GM21515 (cell line): Measurements from ENCODE around the gene FOXS1.

ENCODE experiments used
- ATAC-seq: cut with Tn5 transposase; IDR thresholded peaks from one replicate; pipeline ENCODE4 v1.9.1; 2021; ENCODE audit not compliant: unreplicated experiment

Gene FOXS1

DNA sequence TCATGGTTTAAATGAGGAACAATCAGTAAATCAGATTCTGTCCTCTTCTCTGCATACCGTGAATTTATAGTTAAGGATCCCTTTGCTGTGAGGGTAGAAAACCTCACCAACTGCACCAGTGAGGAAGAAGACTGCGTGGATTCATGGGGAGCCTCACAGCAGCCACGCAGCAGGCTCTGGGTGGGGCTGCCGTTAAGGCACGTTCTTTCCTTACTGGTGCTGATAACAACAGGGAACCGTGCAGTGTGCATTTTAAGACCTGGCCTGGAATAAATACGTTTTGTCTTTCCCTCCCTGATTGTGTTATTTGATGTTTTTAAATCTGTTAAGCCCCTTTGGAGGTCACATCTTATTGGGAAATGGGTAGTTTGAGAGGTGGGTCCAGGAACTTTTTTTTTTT lies 43.9 kb downstream of the FOXS1 start:
- no peak for ATAC-seq

- ATAC-seq = no peak
Observed at GRCh38 chr20:31797364-31797763, 48.0 kb downstream of the FOXS1 start.
